Activated T-cell treated with anti-CD3 and anti-CD28 coated beads, Interleukin-2, amount 50 U/mL, for 24 hours (primary cell): ENCODE results near the gene B3GALT4.

Experiments
- DNase-seq: peaks from one replicate; pipeline ENCODE4 v3.0.0-alpha.2; 2020
- H3K27ac Mint-ChIP-seq: 2 replicates; pipeline ENCODE4 v1.8.0; 2020; ENCODE audit warnings: mild to moderate bottlenecking, mixed read lengths
- H3K27me3 Mint-ChIP-seq: 2 replicates; pipeline ENCODE4 v1.8.0; 2020; ENCODE audit warnings: mixed read lengths
- H3K36me3 Mint-ChIP-seq: 2 replicates; pipeline ENCODE4 v1.8.0; 2020; ENCODE audit warnings: low read depth, mixed read lengths
- H3K4me1 Mint-ChIP-seq: 2 replicates; pipeline ENCODE4 v1.8.0; 2020; ENCODE audit warnings: low read depth, mixed read lengths
- H3K4me3 Mint-ChIP-seq: 2 replicates; pipeline ENCODE4 v1.8.0; 2020; ENCODE audit warnings: mild to moderate bottlenecking, moderate library complexity, mixed read lengths
- H3K9me3 Mint-ChIP-seq: 2 replicates; pipeline ENCODE4 v1.8.0; 2020; ENCODE audit warnings: mixed read lengths

The B3GALT4 gene

GRCh38 chr6:33312361-33313104, 35.6 kb downstream of the B3GALT4 start:
- H3K4me1 Mint-ChIP-seq: peaks cover 62% of the 10 kb centered on the region
- H3K9me3 Mint-ChIP-seq: no peaks in the 10 kb centered on the region
- no peaks in the 10 kb centered on the region for H3K27me3 Mint-ChIP-seq
- peak overlapping the region; percentile 99 for H3K4me3 Mint-ChIP-seq
- peak overlapping the region; percentile 99 for H3K27ac Mint-ChIP-seq
- peaks cover 76% of the 10 kb centered on the region for H3K36me3 Mint-ChIP-seq
- DNase-seq: peak; percentile 79

DNA sequence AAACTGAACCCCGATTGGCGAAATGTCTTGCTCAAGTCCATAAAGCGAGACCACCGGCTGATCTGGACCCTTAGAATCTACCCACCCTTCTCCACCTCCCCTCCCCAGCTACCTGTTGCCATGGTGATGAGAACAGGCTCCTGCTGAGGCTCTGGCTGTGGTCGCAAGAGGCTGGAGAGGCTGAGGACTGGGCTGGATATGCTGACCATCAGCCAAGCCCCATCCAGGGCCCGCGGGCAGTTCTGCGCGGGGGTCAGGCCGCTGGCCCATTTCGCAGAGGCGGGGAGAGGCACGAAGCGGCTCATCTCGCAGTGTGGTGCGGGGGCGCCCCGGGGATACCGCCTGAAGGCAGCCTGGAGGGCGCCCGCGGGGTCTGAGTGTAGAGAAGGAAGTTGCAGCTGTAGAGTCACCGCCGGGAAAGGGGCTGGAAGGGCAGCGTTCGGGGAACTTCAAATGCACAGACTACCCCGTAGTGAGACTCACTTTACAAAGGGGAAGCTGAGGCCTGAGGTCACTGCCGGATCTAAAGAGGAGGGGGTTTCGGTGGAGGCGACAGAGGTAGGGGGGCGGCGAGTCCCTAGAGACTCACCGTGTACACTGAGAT, 36.3 kb downstream of the B3GALT4 start:
- Mint-ChIP-seq H3K36me3 (peaks cover 76% of the 10 kb centered on the region), H3K27me3 (no peaks in the 10 kb centered on the region), H3K4me3 (peak overlapping the region; percentile 99), H3K9me3 (no peaks in the 10 kb centered on the region), H3K27ac (peak overlapping the region; percentile 99), H3K4me1 (peaks cover 61% of the 10 kb centered on the region)
- DNase-seq: peak; percentile 76

- H3K4me3 Mint-ChIP-seq: peak within 1 kb of the TSS; percentile 99
- H3K27me3 Mint-ChIP-seq: no peaks in the 10 kb centered on the region
- H3K9me3 Mint-ChIP-seq: no peaks in the 10 kb centered on the region
- peak; percentile 88 for DNase-seq
- H3K4me1 Mint-ChIP-seq: peaks cover 61% of the 10 kb centered on the region
- peaks cover 76% of the 10 kb centered on the region for H3K36me3 Mint-ChIP-seq
- peak within 1 kb of the TSS; percentile 99 for H3K27ac Mint-ChIP-seq
These were observed 37.0 kb downstream of the B3GALT4 start, which contains the start of gene TAPBP for GRCh38 chr6:33313709-33314514. TSS of gene TAPBP (minus strand) at chr6:33314078. CDS start at chr6:33314041, 37 bp downstream.

DNA sequence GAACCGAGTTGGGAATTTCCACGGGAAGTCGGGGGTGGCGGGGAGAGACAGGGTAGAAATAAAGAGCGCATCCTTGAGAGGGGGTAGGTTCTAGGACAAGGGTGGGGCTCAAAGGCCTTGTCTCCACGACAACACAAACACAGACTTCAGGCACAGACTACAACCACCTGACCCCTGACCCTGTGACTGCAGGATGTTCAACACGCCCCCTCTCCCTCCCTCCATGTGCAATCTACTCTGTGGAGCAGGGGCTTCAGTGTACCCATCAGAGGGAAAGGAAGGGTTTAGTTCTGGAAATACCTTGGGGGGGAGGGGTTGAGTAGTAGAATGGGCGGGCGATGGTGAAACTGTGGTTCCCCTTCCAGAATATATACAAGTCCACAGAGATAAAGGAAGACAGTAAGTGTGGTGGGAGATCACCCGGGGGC, 37.6 kb downstream of the B3GALT4 start:
- Mint-ChIP-seq H3K4me3 (peak overlapping the region; percentile 99), H3K36me3 (peaks cover 76% of the 10 kb centered on the region), H3K27me3 (no peaks in the 10 kb centered on the region), H3K4me1 (peaks cover 65% of the 10 kb centered on the region), H3K9me3 (no peaks in the 10 kb centered on the region), H3K27ac (peak overlapping the region; percentile 99)
- peak; percentile 70 for DNase-seq

GRCh38 chr6:33314943-33315792, 38.2 kb downstream of the B3GALT4 start:
- DNase-seq: no peak
- Mint-ChIP-seq H3K9me3 (no peaks in the 10 kb centered on the region), H3K36me3 (peaks cover 76% of the 10 kb centered on the region), H3K27ac (peak overlapping the region; percentile 99), H3K4me3 (peak overlapping the region; percentile 99), H3K27me3 (no peaks in the 10 kb centered on the region), H3K4me1 (peaks cover 69% of the 10 kb centered on the region)

DNA sequence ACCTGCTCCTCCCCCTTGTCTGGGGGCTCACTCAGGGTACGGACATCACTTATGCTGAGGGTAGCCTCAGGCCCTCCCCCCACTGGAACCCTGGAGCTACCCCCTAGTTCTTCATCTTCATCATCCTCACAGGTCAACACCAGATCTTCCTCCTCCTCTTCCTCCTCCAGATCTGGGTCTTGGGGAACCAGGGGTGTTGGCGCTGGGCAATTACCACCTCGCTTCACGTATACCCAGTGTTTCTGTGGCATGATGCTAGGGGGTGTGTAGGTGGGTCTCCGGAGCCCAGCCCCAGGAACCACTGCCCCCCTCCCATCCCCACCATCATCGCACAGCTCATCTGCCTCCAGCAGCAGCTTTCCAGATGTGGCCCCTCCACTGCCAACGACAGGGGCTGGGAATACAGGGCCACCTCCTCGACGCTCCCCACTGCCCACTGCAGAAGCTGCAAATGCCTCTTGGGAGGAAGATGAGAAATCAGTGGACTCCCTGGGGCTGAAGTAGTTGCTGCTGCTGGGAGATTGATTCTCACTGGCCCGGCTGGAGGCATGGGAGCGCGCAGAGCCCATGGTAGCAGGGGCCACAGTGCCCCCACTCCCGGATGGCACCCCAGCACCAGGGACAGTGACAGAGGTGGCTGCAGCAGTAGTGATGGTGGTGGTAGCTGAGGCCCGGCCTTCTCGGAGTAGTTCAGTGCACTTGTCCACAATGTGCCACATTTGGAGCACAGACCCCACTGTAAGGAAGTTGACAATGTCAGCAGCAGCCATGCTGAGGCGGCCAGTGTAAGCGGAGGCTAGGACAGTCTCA, 39.1 kb downstream of the B3GALT4 start:
- H3K27me3 Mint-ChIP-seq: no peaks in the 10 kb centered on the region
- DNase-seq: no peak
- H3K27ac Mint-ChIP-seq: peak overlapping the region; percentile 84
- H3K9me3 Mint-ChIP-seq: no peaks in the 10 kb centered on the region
- peaks cover 77% of the 10 kb centered on the region for H3K36me3 Mint-ChIP-seq
- H3K4me1 Mint-ChIP-seq: peaks cover 74% of the 10 kb centered on the region
- H3K4me3 Mint-ChIP-seq: peak overlapping the region; percentile 99

GRCh38 chr6:33316603-33317418, 39.9 kb downstream of the B3GALT4 start:
- DNase-seq: no peak
- peak overlapping the region; percentile 84 for H3K27ac Mint-ChIP-seq
- no peaks in the 10 kb centered on the region for H3K9me3 Mint-ChIP-seq
- peaks cover 79% of the 10 kb centered on the region for H3K36me3 Mint-ChIP-seq
- peaks cover 77% of the 10 kb centered on the region for H3K4me1 Mint-ChIP-seq
- H3K27me3 Mint-ChIP-seq: no peaks in the 10 kb centered on the region
- peak overlapping the region; percentile 99 for H3K4me3 Mint-ChIP-seq

DNA sequence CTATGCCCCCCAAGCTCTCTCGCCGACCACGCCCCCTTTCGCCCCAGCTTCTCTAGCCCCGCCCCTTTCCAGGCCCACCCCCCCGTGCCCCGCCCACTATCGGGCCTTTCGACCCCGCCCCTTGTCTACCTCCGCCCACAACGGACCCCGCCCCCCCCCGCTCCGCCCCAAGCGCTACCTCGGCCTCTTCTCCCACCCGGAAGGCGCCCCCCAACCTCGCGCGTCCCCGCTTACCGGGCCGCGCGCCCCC, 40.4 kb downstream of the B3GALT4 start:
- peak overlapping the region; percentile 84 for H3K27ac Mint-ChIP-seq
- no peaks in the 10 kb centered on the region for H3K9me3 Mint-ChIP-seq
- peaks cover 79% of the 10 kb centered on the region for H3K36me3 Mint-ChIP-seq

GRCh38 chr6:33317669-33318425, 40.9 kb downstream of the B3GALT4 start, which contains the start of gene ZBTB22:
TSS of gene ZBTB22 (minus strand) at chr6:33317744. CDS start at chr6:33316916, 828 bp downstream.
- Mint-ChIP-seq H3K36me3 (peaks cover 79% of the 10 kb centered on the region), H3K4me3 (peak within 1 kb of the TSS; percentile 99), H3K27ac (peak within 1 kb of the TSS; percentile 98), H3K9me3 (no peaks in the 10 kb centered on the region), H3K4me1 (peaks cover 72% of the 10 kb centered on the region), H3K27me3 (no peaks in the 10 kb centered on the region)
- peak; percentile 96 for DNase-seq

More for the DNA sequence above, 40.4 kb downstream of the B3GALT4 start:
- Mint-ChIP-seq H3K4me1 (peaks cover 75% of the 10 kb centered on the region), H3K27me3 (no peaks in the 10 kb centered on the region), H3K4me3 (peak overlapping the region; percentile 99)
- no peak for DNase-seq

DNA sequence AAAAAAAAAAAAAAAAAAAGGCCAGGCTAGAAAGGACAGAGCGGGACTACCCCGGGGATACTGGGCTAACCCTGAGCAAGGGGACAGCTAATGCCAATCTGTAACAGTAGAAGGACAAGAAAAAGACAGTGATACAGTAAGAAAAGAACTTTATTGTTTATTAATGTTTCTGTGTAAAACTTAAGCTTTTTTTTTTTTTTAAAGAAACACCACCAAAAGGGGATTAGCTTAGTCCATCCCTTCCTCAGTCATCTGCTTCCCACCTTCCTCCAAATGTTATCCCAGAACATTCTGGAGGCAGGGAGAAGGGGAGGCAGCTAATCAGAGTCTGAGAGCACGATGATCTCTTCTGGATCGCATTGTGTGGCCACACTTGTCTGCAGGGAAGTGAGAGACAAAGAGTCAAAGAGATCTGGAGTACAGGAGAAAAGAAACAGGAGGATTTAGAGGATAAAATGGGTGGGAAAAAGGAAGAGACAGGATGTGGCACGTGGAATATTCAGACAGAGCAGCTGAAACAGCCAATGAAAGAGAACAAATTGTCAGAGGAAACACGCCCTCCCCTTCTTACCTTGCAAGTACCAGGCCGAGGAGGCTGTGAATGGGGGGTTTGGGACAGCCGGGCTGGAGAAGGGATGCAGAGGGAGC, 41.6 kb downstream of the B3GALT4 start:
- DNase-seq: no peak
- H3K27me3 Mint-ChIP-seq: no peaks in the 10 kb centered on the region
- H3K9me3 Mint-ChIP-seq: no peaks in the 10 kb centered on the region
- peaks cover 79% of the 10 kb centered on the region for H3K36me3 Mint-ChIP-seq
- peaks cover 74% of the 10 kb centered on the region for H3K4me1 Mint-ChIP-seq
- peak overlapping the region; percentile 90 for H3K4me3 Mint-ChIP-seq
- H3K27ac Mint-ChIP-seq: peak overlapping the region; percentile 98

DNA sequence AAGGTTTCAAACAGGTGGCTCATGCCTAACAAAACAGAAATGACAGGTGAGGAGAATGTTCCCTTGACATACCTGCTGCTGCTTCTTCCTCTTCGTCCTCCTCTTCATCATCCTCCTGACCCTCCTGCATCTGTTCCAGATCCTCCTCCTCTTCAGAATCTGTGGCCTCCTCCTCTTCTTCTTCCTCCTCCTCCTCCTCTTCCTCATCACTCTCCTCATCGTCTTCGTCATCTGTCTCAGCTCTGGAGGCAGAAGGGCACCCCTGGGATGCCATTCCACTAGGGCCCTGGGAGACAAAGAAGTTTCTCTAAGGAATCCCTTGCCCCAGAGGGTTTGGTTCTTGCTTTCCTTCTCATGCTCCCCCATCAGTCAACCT, 43.0 kb downstream of the B3GALT4 start:
- Mint-ChIP-seq H3K9me3 (no peaks in the 10 kb centered on the region), H3K36me3 (peaks cover 74% of the 10 kb centered on the region)

More for the DNA sequence above, 43.0 kb downstream of the B3GALT4 start:
- Mint-ChIP-seq H3K4me3 (peak overlapping the region; percentile 90), H3K4me1 (peaks cover 77% of the 10 kb centered on the region), H3K27ac (peak overlapping the region; percentile 98), H3K27me3 (no peaks in the 10 kb centered on the region)
- no peak for DNase-seq
